Spleen (tissue), 11 donors: ENCODE measurements around the gene ALKBH3. TPM values are rescaled to one million over a fixed set of nuclear protein-coding genes. Genes with fewer than 3 reads are reported as not detected.

ENCODE experiments used
- DNase-seq: peaks from one replicate; pipeline ENCODE4 v3.0.0-alpha.2; 2020
- H3K27ac ChIP-seq, 8 donors: fragments of 200-600 bp; sonication (generic) in 7 of 8; 1 replicate in 4 of 8; 2 replicates in 4 of 8; pipeline versions ENCODE4 v1.5.0 to v1.8.0; 2016 to 2021; ENCODE audit warnings: inconsistent platforms in 4 of 8, mild to moderate bottlenecking in 4 of 8, moderate library complexity in 1 of 8
- H3K27me3 ChIP-seq, 7 donors: fragments of 200-600 bp; sonication (generic) in 6 of 7; replicated peaks in 1 of 7; 1 replicate in 4 of 7; 2 replicates in 3 of 7; pipeline versions ENCODE4 v1.5.0 to v1.8.0; 2016 to 2021; ENCODE audit warnings: inconsistent platforms in 3 of 7, mild to moderate bottlenecking in 1 of 7
- H3K36me3 ChIP-seq, 6 donors: fragments of 200-600 bp; sonication (generic) in 5 of 6; 1 replicate in 4 of 6; 2 replicates in 2 of 6; pipeline versions ENCODE4 v1.5.0 to v1.8.0; 2016 to 2021; ENCODE audit warnings: inconsistent platforms in 2 of 6
- H3K4me1 ChIP-seq, 6 donors: fragments of 200-600 bp; sonication (generic) in 5 of 6; 1 replicate in 3 of 6; 2 replicates in 3 of 6; pipeline versions ENCODE4 v1.5.0 to v1.8.0; 2016 to 2021; ENCODE audit warnings: inconsistent platforms in 3 of 6
- H3K4me3 ChIP-seq, 8 donors: fragments of 200-600 bp; sonication (generic) in 7 of 8; 1 replicate in 4 of 8; 2 replicates in 4 of 8; pipeline versions ENCODE4 v1.5.0 to v1.8.0; 2016 to 2021; ENCODE audit warnings: inconsistent platforms in 4 of 8, mild to moderate bottlenecking in 4 of 8, moderate library complexity in 2 of 8
- H3K9me3 ChIP-seq, 8 donors: fragments of 200-600 bp; sonication (generic) in 7 of 8; 1 replicate in 4 of 8; 2 replicates in 4 of 8; pipeline versions ENCODE4 v1.5.0 to v1.8.0; 2016 to 2021; ENCODE audit warnings: inconsistent platforms in 4 of 8
- POLR2A ChIP-seq, 3 donors: fragments of 450-650 bp; IDR thresholded peaks; one replicate each; pipeline ENCODE4 v1.5.1; 2017; ENCODE audit warnings: antibody characterized with exemption in 3 of 3, mild to moderate bottlenecking in 1 of 3
- POLR2AphosphoS5 ChIP-seq, 3 donors: sonication (generic); formaldehyde crosslinking; IDR thresholded peaks; one replicate each; pipeline ENCODE4 v1.5.1; 2017; ENCODE audit warnings: antibody characterized with exemption in 3 of 3
- WGBS, 5 donors: extraction: QIAGEN DNeasy Blood & Tissue Kit in 3 of 5; methylation state at CpG; one replicate each; pipeline versions ENCODE4 v1.1.5 to v1.1.7; 2013 to 2018; 5-methylcytosine and 5-hydroxymethylcytosine counted together
- intact Hi-C: fragments of 100-400 bp; cut with DNase I; formaldehyde crosslinking; loops from one replicate; pipeline ENCODE4 v1.15.0; 2023; ENCODE audit warnings: low total_unique reads
- polyA plus RNA-seq, 3 donors: library from polyadenylated mRNA; stranded (reverse); fragments of 200-250 nt; gene quantifications; one replicate each; pipeline ENCODE4 v1.2.1, GENCODE V29; 2013
- total RNA-seq, 7 donors: library from RNA; depleted of rRNA in 3 of 7; stranded (reverse); fragments of >200 nt in 3 of 7; fragmentation: NEBNext Ultra II Directional in 4 of 7; extraction: Animal tissue kit (Norgen Biotek cat#: 25700) in 4 of 7; gene quantifications; one replicate each; pipeline versions ENCODE4 v1.1.0 to v1.2.1, GENCODE V29; 2016 to 2021
- TF ChIP-seq, protein P1 (sequence below), 11 experiments: fragments of 200-600 bp in 7 of 11; fragments of 450-650 bp in 4 of 11; sonication (generic) in 4 of 11; IDR thresholded peaks in 8 of 11; conservative IDR thresholded peaks in 3 of 11; 1 replicate in 7 of 11; 2 replicates in 4 of 11; pipeline versions ENCODE4 v1.4.0 to v1.8.0; 2016 to 2021; ENCODE audit warnings: antibody characterized with exemption in 11 of 11, inconsistent platforms in 4 of 11, mild to moderate bottlenecking in 1 of 11
- donor health status: healthy with polysubstance abuse.
- donor health status: DM: no; HTN: no; CAD: no; lungs with moderate emphysema.
- donor health status: DM: no; HTN: no; CAD: no.
- donor health status: Bipolar disorder and iron deficiency.
- donor health status: healthy.
- donor health status: DM: no; HTN: no; CAD: no.
- donor health status: DM: yes; HTN: yes; CAD: no.

Gene ALKBH3
- total and polyA plus RNA-seq, 10 donors = 21.6 to 42.2 (median 32.6) TPM

DNA sequence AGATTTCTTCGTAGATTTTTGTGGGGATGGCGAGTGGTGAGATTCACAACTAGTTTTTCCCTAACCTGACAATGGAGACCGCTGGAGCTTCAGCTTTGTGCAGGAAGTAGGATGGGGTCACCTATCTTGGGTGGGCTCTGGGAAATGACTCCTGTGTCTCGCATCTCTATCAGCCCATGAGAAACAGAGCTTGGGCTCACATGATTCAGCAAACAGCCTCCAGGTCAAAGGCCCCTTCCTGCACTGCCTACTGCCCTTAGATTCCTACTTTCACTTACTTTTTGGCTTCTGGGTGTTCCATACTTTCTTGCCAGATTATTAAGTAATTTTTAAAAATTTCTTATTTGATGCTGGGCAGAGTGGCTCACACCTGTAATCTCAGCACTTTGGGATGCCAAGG, 88.1 kb downstream of the ALKBH3 start:
- Histone ChIP-seq H3K27me3 (peaks cover 0 to 13% (median 0%) of the 10 kb centered on the region in 7 donors), H3K4me3 (no peak overlapping the region), H3K4me1 (peaks cover 0 to 6% (median 1%) of the 10 kb centered on the region in 6 donors), H3K9me3 (peaks cover 0 to 13% (median 3%) of the 10 kb centered on the region in 8 donors), H3K27ac (no peak overlapping the region), H3K36me3 (no peaks in the 10 kb centered on the region)
- 74 to 90% (median 87%) methylated on average over 4 of the region's 4 CpGs for WGBS, 5 donors
- TF ChIP-seq POLR2AphosphoS5 (IDR thresholded peaks at IDR 0.05) = no peak
- intact Hi-C loops = no loop called here
- no peak for DNase-seq

DNA sequence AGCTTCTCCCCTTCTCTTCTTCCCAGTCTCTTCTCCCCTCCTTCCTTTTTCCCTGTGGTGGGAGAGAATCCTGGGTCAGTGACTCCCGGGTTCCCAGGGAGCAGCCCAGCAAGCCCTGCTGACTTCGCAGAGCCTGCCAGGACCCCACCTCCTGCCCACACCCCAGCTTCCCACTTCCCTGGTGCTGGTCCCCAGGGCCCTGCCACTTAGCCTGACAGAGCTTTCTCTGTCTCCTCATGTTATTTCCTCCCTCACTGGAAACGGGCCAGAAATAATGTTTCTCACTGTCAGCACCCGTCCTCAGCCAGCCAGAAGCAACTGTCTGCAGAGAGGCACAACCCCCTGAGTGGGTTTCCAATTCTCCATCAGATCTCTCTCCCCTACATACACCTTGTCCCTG, 88.9 kb downstream of the ALKBH3 start:
- peaks cover 0 to 20% (median 10%) of the 10 kb centered on the region in 8 donors for H3K9me3 ChIP-seq
- intact Hi-C loops = no loop called here
- TF ChIP-seq POLR2A (IDR thresholded peaks at IDR 0.05) = no peak
- peak in 1 of 3 donors; percentile 8 for TF ChIP-seq POLR2AphosphoS5 (IDR thresholded peaks at IDR 0.05)
- TF ChIP-seq, protein P1, sequence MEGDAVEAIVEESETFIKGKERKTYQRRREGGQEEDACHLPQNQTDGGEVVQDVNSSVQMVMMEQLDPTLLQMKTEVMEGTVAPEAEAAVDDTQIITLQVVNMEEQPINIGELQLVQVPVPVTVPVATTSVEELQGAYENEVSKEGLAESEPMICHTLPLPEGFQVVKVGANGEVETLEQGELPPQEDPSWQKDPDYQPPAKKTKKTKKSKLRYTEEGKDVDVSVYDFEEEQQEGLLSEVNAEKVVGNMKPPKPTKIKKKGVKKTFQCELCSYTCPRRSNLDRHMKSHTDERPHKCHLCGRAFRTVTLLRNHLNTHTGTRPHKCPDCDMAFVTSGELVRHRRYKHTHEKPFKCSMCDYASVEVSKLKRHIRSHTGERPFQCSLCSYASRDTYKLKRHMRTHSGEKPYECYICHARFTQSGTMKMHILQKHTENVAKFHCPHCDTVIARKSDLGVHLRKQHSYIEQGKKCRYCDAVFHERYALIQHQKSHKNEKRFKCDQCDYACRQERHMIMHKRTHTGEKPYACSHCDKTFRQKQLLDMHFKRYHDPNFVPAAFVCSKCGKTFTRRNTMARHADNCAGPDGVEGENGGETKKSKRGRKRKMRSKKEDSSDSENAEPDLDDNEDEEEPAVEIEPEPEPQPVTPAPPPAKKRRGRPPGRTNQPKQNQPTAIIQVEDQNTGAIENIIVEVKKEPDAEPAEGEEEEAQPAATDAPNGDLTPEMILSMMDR (IDR thresholded peaks at IDR 0.05 in 8 of 11, conservative IDR thresholded peaks at IDR 0.05 in 3 of 11) = no peak
- H3K27me3 ChIP-seq = peaks cover 0 to 10% (median 0%) of the 10 kb centered on the region in 7 donors
- H3K36me3 ChIP-seq = no peaks in the 10 kb centered on the region
- WGBS, 5 donors = 19 to 31% (median 26%) methylated on average over 4 of the region's 4 CpGs
- peaks cover 0 to 6% (median 1%) of the 10 kb centered on the region in 6 donors for H3K4me1 ChIP-seq
- no peak overlapping the region for H3K4me3 ChIP-seq
- DNase-seq = no peak
- H3K27ac ChIP-seq = peak overlapping the region in 2 of 8 donors; percentile 16 to 28

Other genes starting within 250 kb of the ALKBH3 start
- gene HSD17B12, start 200.1 kb upstream of the ALKBH3 start, total RNA-seq = 10 to 100 TPM; 51.1 to 80.0 (median 64.3) TPM
- gene HSD17B12, start 200.1 kb upstream of the ALKBH3 start, polyA plus RNA-seq = 10 to 100 TPM; 17.5 to 25.5 (median 20.6) TPM
- gene C11orf96, start 61.8 kb downstream of the ALKBH3 start, total RNA-seq = 100 to 1,000 TPM in 1 of 7 donors, 10 to 100 TPM in 6; 20.8 to 103 (median 68.4) TPM
- 10 to 100 TPM; 13.2 to 26.7 (median 26.3) TPM for gene C11orf96, start 61.8 kb downstream of the ALKBH3 start, polyA plus RNA-seq
- under 1 TPM in 3 of 7 donors, not detected in 4; 0.19 to 0.23 (median 0.20) TPM for gene ACCSL, start 167.2 kb downstream of the ALKBH3 start, total RNA-seq
- gene ACCSL, start 167.2 kb downstream of the ALKBH3 start, polyA plus RNA-seq = not detected
- 10 to 100 TPM; 28.7 to 59.5 (median 44.8) TPM for gene ACCS, start 185.4 kb downstream of the ALKBH3 start, total RNA-seq
- gene ACCS, start 185.4 kb downstream of the ALKBH3 start, polyA plus RNA-seq = 10 to 100 TPM; 22.4 to 87.6 (median 60.3) TPM
- 10 to 100 TPM; 35.0 to 60.1 (median 45.0) TPM for gene EXT2, start 214.8 kb downstream of the ALKBH3 start, total RNA-seq
- gene EXT2, start 214.8 kb downstream of the ALKBH3 start, polyA plus RNA-seq = 10 to 100 TPM in 2 of 3 donors, 1 to 10 TPM in 1; 10.0 to 17.1 (median 13.0) TPM